AG09309 (cell line): ENCODE measurements around the gene TEX30.

Source experiments
- DNase-seq: peaks from one replicate; pipeline ENCODE4 v3.0.0-alpha.2; 2010; ENCODE audit warnings: low read depth
- H3K4me3 ChIP-seq: 2 replicates; pipeline ENCODE4 v1.5.1; 2011; ENCODE audit warnings: mild to moderate bottlenecking, low read depth, low read length, moderate library complexity; ENCODE audit not compliant: control insufficient read depth
- TF ChIP-seq, protein P1 (sequence below): IDR thresholded peaks from 2 replicates; pipeline ENCODE4 v1.5.1; 2011; ENCODE audit warnings: mild to moderate bottlenecking, low read depth, low read length, inconsistent platforms; ENCODE audit not compliant: insufficient read depth, control insufficient read depth; ENCODE audit errors: missing control alignments

The TEX30 gene

DNA sequence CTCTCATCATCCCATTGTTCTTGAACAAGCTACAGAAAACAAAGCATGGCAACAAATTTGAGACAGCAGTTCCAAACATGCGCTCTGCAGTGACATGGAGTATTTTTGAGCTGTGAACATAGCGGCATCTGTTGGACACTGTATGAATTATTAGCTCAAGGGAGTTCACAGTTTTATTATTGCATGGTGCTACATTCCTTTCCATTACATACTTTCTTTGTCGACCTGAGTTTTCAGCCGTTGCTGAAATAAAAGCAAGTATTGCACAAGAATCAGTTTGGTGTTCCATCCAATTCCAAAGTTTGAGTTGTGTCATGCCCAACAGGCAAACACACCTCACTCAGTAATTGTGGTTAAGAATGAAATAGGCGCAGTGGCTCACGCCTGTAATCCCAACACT, 48.7 kb downstream of the TEX30 start:
- H3K4me3 ChIP-seq: no peak overlapping the region
- DNase-seq: peak; percentile 54
- TF ChIP-seq, protein P1, sequence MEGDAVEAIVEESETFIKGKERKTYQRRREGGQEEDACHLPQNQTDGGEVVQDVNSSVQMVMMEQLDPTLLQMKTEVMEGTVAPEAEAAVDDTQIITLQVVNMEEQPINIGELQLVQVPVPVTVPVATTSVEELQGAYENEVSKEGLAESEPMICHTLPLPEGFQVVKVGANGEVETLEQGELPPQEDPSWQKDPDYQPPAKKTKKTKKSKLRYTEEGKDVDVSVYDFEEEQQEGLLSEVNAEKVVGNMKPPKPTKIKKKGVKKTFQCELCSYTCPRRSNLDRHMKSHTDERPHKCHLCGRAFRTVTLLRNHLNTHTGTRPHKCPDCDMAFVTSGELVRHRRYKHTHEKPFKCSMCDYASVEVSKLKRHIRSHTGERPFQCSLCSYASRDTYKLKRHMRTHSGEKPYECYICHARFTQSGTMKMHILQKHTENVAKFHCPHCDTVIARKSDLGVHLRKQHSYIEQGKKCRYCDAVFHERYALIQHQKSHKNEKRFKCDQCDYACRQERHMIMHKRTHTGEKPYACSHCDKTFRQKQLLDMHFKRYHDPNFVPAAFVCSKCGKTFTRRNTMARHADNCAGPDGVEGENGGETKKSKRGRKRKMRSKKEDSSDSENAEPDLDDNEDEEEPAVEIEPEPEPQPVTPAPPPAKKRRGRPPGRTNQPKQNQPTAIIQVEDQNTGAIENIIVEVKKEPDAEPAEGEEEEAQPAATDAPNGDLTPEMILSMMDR: peak; percentile 61

DNA sequence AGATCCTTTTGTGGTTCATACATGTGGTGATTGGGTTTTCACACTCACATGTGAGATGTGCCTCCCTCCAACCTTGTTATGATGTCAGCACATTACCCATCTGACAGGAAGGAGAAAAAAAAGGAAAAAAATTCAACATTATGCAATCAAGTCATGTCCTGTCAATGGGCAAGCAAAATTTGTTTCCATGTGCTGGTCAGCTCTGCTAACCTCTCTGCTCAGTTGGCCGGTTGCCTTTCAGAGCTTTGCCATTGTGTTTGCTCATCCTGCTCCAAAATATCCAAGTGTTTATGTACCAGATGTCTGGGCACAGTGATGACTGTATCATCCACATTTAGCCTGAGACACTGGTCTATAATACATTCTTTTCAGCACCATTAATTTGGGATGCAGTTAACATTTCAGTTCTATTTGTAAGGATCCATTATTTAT, 51.8 kb downstream of the TEX30 start:
- DNase-seq: no peak
- H3K4me3 ChIP-seq: no peak overlapping the region

DNA sequence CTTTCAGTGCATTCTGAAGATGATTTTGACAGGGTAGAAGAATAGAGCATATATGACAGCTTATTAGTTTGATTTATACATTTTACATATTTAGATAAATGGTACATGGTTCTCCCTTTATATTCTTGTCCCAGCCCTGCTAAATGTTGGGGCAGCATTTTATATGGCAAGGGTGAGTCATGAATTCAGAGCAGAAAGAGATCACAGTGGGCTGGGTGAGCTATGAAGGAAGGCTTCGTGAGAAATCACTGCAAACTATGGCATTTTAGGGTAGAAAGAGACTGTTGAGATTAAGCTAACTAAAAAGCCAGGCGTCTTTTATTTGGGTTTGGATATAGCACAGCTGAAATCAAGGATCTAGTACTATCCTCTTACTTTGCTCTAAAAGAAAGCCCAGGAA, 54.8 kb downstream of the TEX30 start:
- TF ChIP-seq, protein P1: no peak
- H3K4me3 ChIP-seq: no peak overlapping the region
- no peak for DNase-seq

More for the DNA sequence above, 51.8 kb downstream of the TEX30 start:
- TF ChIP-seq, protein P1: no peak
